ENCODE results near the gene CSK. TPM values are rescaled to one million over a fixed set of nuclear protein-coding genes. Genes with fewer than 3 reads are reported as not detected.

CSK gene
- total RNA-seq, 4 donors from 2014 or later, result 30.6 to 130 (median 45.2) TPM

DNA sequence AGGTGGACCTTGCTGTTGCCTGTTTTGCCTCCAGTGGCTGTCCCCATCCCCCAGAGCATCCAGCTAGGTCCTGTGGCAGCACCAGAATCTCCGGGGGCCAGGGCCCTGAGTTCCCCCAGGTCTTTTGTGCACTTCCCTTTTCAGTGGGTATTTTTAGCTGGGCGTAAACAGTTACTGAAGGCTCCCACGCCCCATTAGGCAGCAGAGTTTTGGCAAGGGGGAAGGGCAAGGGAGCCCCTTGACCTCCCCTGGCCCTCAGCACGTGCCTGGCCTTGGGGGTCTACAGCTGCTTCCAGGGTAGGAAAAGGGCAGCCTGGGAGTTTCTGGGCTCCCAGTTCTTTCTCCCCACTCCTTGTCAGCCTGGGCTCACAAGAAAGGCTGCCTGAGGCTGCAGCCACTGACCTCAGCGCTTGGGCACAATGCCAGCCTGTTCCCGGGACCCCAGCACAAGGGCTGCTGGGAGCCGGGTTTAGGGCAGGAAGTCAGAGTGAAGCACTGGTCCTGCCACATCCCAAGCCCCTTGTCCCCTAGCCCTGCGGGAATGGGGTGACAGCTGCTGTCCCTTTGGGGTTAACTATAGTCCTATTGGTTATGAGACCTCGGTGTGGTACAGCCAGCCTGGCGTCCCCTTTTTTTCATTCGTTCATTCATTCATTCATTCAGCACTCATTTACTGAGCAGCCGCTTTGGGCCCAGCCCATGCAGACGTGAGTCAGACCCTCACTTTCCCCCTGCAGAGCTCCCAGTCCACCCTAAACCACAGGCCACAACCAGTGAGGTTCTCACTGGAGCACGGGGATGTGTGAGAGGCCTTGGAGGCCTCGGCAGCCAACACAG lies 8.4 kb downstream of the CSK start:
- no peaks in the 10 kb centered on the region for H3K36me3 ChIP-seq
- no peaks in the 10 kb centered on the region for H3K9me3 ChIP-seq
- 20 to 43% methylated on average over 11 to 13 of the region's 15 CpGs for WGBS, 2 donors
- H3K4me1 ChIP-seq, result peaks cover 86 to 100% (median 95%) of the 10 kb centered on the region in 3 donors
- peak in 1 of 4 donors; percentile 22 for TF ChIP-seq POLR2A (IDR thresholded peaks at IDR 0.05)
- TF ChIP-seq, protein P1, sequence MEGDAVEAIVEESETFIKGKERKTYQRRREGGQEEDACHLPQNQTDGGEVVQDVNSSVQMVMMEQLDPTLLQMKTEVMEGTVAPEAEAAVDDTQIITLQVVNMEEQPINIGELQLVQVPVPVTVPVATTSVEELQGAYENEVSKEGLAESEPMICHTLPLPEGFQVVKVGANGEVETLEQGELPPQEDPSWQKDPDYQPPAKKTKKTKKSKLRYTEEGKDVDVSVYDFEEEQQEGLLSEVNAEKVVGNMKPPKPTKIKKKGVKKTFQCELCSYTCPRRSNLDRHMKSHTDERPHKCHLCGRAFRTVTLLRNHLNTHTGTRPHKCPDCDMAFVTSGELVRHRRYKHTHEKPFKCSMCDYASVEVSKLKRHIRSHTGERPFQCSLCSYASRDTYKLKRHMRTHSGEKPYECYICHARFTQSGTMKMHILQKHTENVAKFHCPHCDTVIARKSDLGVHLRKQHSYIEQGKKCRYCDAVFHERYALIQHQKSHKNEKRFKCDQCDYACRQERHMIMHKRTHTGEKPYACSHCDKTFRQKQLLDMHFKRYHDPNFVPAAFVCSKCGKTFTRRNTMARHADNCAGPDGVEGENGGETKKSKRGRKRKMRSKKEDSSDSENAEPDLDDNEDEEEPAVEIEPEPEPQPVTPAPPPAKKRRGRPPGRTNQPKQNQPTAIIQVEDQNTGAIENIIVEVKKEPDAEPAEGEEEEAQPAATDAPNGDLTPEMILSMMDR (IDR thresholded peaks at IDR 0.05), result no peak
- DNase-seq, result no peak
- no peaks in the 10 kb centered on the region for H3K27me3 ChIP-seq
- intact Hi-C loops (cut with DNase I), result no loop called here
- H3K27ac ChIP-seq, result peak overlapping the region; percentile 78 to 99 (median 92)
- H3K4me3 ChIP-seq, result peak overlapping the region in 3 of 4 donors; percentile 26 to 96 (median 31)

DNA sequence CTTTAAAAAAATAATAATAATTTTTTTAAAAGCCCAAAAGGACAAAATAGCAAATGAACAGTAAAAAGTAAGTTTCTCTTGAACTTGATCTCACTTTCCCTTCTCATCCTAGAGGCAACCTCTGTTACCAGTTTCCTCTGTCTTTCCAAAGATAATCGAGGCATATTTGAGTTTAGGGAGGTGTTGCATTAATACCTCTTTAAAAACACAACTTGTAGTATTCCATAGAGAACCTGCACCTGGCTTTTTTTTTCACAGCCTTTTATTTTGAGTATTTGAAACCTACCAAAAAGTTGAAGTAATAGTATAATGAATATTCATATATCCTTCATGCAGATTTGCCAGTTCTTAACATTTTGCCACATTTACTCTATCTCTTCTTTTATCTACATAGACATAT lies 9.1 kb downstream of the CSK start:
- peak overlapping the region in 1 of 4 donors; percentile 31 for H3K4me3 ChIP-seq
- no peaks in the 10 kb centered on the region for H3K9me3 ChIP-seq
- DNase-seq, result no peak
- TF ChIP-seq, protein P1 (IDR thresholded peaks at IDR 0.05), result no peak
- no peak for TF ChIP-seq POLR2A (IDR thresholded peaks at IDR 0.05)
- intact Hi-C loops (cut with DNase I), result no loop called here
- H3K27ac ChIP-seq, result peak overlapping the region in 3 of 4 donors; percentile 43 to 99 (median 95)
- no peaks in the 10 kb centered on the region for H3K27me3 ChIP-seq
- H3K4me1 ChIP-seq, result peaks cover 80 to 100% (median 91%) of the 10 kb centered on the region in 3 donors
- H3K36me3 ChIP-seq, result no peaks in the 10 kb centered on the region
- WGBS, 2 donors, result 40 to 50% methylated on average over 1 of the region's 1 CpG

DNA sequence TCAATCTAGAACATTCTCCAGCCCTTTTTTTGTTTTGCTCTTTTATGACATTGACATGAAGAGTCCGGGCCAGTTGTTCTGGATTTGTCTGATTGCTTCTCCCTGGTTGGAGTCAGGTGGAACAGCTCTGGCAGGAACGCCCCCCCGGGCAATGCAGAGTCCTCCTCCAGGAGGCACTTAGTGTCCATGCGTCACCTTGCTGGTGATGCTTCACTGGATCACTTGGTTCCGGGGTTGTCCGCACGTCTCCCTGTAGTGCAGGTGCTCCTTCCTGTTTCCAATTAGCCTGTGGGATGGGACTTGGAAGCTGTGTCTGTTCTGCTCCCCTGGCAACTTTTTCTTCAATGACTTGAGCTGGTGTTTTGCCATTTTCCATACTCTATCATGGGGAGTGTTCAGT lies 9.8 kb downstream of the CSK start:
- intact Hi-C loops (cut with DNase I), result no loop called here

DNA sequence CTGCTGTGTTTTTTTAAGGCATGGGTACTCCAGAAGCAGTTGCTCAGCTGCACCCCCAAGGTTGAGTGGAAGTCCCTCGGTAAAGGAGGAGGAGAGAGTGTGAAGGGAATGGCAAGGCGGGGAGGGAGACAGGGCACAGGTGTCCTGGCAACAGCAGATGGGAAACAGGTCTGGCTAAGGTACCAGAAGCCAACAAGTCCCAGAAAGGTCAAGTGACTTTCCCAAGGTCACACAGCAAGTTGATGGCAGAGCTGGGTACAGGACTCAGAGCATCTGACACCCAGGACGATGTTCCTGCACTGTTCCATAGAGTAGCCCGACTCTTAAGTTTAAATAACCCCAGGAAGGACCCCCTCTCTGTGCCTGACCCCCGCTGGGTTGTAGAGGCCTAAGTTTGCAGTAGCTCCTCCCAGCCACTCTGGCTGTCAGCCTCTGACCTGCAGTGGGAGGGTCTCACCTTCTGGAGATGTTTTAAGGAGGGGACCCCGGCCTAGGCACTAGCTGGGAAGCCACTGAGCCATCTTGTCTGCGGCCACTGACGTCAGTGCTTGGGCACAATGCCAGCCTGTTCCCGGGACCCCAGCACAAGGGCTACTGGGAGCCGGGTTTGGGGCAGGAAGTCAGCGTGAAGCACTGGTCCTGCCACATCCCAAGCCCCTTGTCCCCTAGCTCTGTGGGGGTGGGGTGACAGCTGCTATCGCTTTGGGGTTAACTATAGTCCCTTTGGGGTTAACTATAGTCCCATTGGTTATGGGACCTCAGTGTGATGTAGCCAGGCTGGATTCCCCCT lies 10.5 kb downstream of the CSK start:
- no peak for TF ChIP-seq POLR2A (IDR thresholded peaks at IDR 0.05)
- TF ChIP-seq, protein P1 (IDR thresholded peaks at IDR 0.05), result no peak
- WGBS, 2 donors, result 76 to 79% methylated on average over 3 to 4 of the region's 12 CpGs
- no peak for DNase-seq
- intact Hi-C loops (cut with DNase I), result no loop called here
- no peaks in the 10 kb centered on the region for H3K27me3 ChIP-seq
- no peak overlapping the region for H3K4me3 ChIP-seq
- H3K27ac ChIP-seq, result peak overlapping the region; percentile 47 to 99 (median 78)
- H3K36me3 ChIP-seq, result peaks cover 0 to 11% (median 0%) of the 10 kb centered on the region in 3 donors
- H3K9me3 ChIP-seq, result no peaks in the 10 kb centered on the region
- peaks cover 66 to 100% (median 78%) of the 10 kb centered on the region in 3 donors for H3K4me1 ChIP-seq

More for the DNA sequence above, 9.8 kb downstream of the CSK start:
- WGBS, 2 donors, result 63 to 86% methylated on average over 4 to 7 of the region's 7 CpGs
- peak overlapping the region; percentile 47 to 99 (median 78) for H3K27ac ChIP-seq
- no peaks in the 10 kb centered on the region for H3K27me3 ChIP-seq
- no peak overlapping the region for H3K4me3 ChIP-seq
- peaks cover 74 to 100% (median 85%) of the 10 kb centered on the region in 3 donors for H3K4me1 ChIP-seq
- no peak for DNase-seq
- TF ChIP-seq POLR2A (IDR thresholded peaks at IDR 0.05), result no peak
- TF ChIP-seq, protein P1 (IDR thresholded peaks at IDR 0.05), result no peak
- no peaks in the 10 kb centered on the region for H3K9me3 ChIP-seq
- H3K36me3 ChIP-seq, result peaks cover 0 to 7% (median 0%) of the 10 kb centered on the region in 3 donors

Measured in esophagus squamous epithelium (tissue), 5 donors.